ENCODE measurements around the gene SLC41A2. TPM values are rescaled to one million over a fixed set of nuclear protein-coding genes. Genes with fewer than 3 reads are reported as not detected.

The SLC41A2 gene
- total and polyA plus RNA-seq, 9 of the 15 experiments (the other 6 are each of a cell fraction or from before 2014, with no cell fraction given): 0.01 to 0.89 (median 0.16) TPM; not detected in 1

GRCh38 chr12:104958001-104958804 is at the start of gene SLC41A2 (continued):
- TF ChIP-seq NR4A1 (CRISPR knock-in tag; IDR thresholded peaks at IDR 0.05) (no peak), NR4A1 (tag; IDR thresholded peaks at IDR 0.05) (no peak), E2F3 (CRISPR knock-in tag; IDR thresholded peaks at IDR 0.05) (no peak), MTA3 (IDR thresholded peaks at IDR 0.05; ENCODE audit: borderline replicate concordance) (peak; percentile 44; the same call in 1 of the 2 replicates), RBFOX2 (IDR thresholded peaks at IDR 0.05; ENCODE audit: low read depth, low read length) (peak; percentile 50; the same call in 1 of the 2 replicates), DPF2 (IDR thresholded peaks at IDR 0.05) (peak; percentile 75; the same call in 1 of the 2 replicates), NFE2 (IDR thresholded peaks at IDR 0.05; ENCODE audit: low read depth) (peak; percentile 70), NONO (IDR thresholded peaks at IDR 0.05; ENCODE audit: low read depth in 2 of 2, low read length in 1 of 2) (0 out of 4 replicates have a peak, but pooled peaks of 1 of the 2 experiments have one; percentile 43), L3MBTL2 (IDR thresholded peaks at IDR 0.05) (peak; percentile 75), PHF21A (IDR thresholded peaks at IDR 0.05; ENCODE audit: borderline replicate concordance, low read depth) (0 out of 2 replicates have a peak, but pooled peaks have one; percentile 7), MAFK (IDR thresholded peaks at IDR 0.05; ENCODE audit: low read length) (peak; percentile 81), GABPB2 (CRISPR knock-in tag; conservative IDR thresholded peaks at IDR 0.05) (no peak), MAFG (tag; conservative IDR thresholded peaks at IDR 0.05) (peak; percentile 93), CTCF (IDR thresholded peaks at IDR 0.05 in 2 of 3, conservative IDR thresholded peaks at IDR 0.05 in 1 of 3; ENCODE audit: insufficient read depth in 2 of 3, low read depth in 1 of 3, low read length in 3 of 3) (peak in 1 of 3 experiments; percentile 29; a peak in 1 of 6 replicates), C11orf30 (IDR thresholded peaks at IDR 0.05; ENCODE audit: low read depth) (peak; percentile 95), POLR2H (tag; IDR thresholded peaks at IDR 0.05; ENCODE audit: low read depth) (no peak), BACH1 (tag; IDR thresholded peaks at IDR 0.05) (peak; percentile 94), ZC3H11A (IDR thresholded peaks at IDR 0.05; ENCODE audit: low read depth, low read length) (no peak), HEY1 (CRISPR knock-in tag; IDR thresholded peaks at IDR 0.05; ENCODE audit: borderline replicate concordance) (no peak), CREB3L1 (IDR thresholded peaks at IDR 0.05; ENCODE audit: borderline replicate concordance, low read depth) (peak; percentile 55; the same call in 1 of the 2 replicates), EP400 (IDR thresholded peaks at IDR 0.05) (peak; percentile 79), HNRNPK (IDR thresholded peaks at IDR 0.05; ENCODE audit: low read depth, low read length, poor library complexity, severe bottlenecking) (no peak), ARID1B (IDR thresholded peaks at IDR 0.05) (peak; percentile 57), SRF (CRISPR knock-in tag; IDR thresholded peaks at IDR 0.05) (no peak), TBL1XR1 (IDR thresholded peaks at IDR 0.05; ENCODE audit: low read length in 2 of 2) (no peak), NCOA2 (IDR thresholded peaks at IDR 0.05; ENCODE audit: partially characterized antibody in 2 of 2) (no peak)

Data from K562 (cell line).